SU-DHL-6 (cell line): ENCODE results near the gene CADM4.

ENCODE experiments used
- EZH2phosphoT487 ChIP-seq: fragments of 200-600 bp; sonication (generic), shearing (Covaris generic); conservative IDR thresholded peaks from 2 replicates; pipeline ENCODE4 v1.6.1; 2018; ENCODE audit warnings: mild to moderate bottlenecking, antibody characterized with exemption, low read length, moderate library complexity, mixed read lengths
- TF ChIP-seq, protein P1 (sequence below): fragments of 200-600 bp; sonication (generic); IDR thresholded peaks from one replicate; pipeline ENCODE4 v1.5.1; 2017; ENCODE audit warnings: antibody characterized with exemption, mild to moderate bottlenecking, low read length, moderate library complexity; ENCODE audit not compliant: insufficient read depth, poor library complexity, severe bottlenecking

DNA sequence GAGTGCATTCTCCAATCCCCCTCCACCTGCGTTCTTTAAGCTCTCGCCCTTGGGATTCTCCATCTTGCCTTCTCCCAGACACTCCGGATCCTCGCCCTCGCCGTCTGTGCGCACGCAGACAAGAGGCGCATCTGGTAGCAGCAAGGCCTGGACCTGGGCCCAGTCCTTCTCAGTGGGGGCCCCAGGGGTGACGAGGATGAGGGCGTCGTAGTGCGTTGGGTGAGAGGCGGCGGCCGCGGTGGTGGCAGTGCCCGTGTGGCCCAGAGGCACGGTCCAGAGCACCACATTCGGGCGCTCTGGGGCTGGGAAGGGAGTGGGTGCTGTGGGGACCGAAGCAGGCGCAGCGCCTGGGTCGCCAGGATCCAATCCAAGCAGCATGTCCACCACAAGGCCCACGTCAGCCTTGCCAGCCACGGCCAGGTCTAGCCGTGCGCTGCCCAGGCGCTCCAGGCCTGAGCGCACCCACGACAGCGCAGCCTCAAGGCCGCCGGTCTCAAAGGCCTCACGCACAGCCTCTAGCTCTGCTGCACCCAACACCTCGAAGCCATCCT is 46.8 kb downstream of the CADM4 start:
- TF ChIP-seq, protein P1, sequence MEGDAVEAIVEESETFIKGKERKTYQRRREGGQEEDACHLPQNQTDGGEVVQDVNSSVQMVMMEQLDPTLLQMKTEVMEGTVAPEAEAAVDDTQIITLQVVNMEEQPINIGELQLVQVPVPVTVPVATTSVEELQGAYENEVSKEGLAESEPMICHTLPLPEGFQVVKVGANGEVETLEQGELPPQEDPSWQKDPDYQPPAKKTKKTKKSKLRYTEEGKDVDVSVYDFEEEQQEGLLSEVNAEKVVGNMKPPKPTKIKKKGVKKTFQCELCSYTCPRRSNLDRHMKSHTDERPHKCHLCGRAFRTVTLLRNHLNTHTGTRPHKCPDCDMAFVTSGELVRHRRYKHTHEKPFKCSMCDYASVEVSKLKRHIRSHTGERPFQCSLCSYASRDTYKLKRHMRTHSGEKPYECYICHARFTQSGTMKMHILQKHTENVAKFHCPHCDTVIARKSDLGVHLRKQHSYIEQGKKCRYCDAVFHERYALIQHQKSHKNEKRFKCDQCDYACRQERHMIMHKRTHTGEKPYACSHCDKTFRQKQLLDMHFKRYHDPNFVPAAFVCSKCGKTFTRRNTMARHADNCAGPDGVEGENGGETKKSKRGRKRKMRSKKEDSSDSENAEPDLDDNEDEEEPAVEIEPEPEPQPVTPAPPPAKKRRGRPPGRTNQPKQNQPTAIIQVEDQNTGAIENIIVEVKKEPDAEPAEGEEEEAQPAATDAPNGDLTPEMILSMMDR: no peak
- no peak for TF ChIP-seq EZH2phosphoT487
